Astrocyte of the spinal cord (primary cell): ENCODE measurements around the gene LDAH.

Experiments
- DNase-seq: peaks from one replicate; pipeline ENCODE4 v3.0.0; 2011; ENCODE audit warnings: low read depth, low spot score
- H3K4me3 ChIP-seq: 2 replicates; pipeline ENCODE4 v1.5.1; 2011; ENCODE audit warnings: low read depth, mild to moderate bottlenecking, low read length, moderate library complexity
- in situ Hi-C: cut with HindIII; loops from 2 replicates; pipeline ENCODE4 v1.10.0; 2017; ENCODE audit warnings: low sequenced_read_pairs
- TF ChIP-seq, protein P1 (sequence below): IDR thresholded peaks from 2 replicates; pipeline ENCODE4 v1.5.1; 2012; ENCODE audit warnings: low read depth, mild to moderate bottlenecking, low read length, inconsistent platforms

LDAH gene

DNA sequence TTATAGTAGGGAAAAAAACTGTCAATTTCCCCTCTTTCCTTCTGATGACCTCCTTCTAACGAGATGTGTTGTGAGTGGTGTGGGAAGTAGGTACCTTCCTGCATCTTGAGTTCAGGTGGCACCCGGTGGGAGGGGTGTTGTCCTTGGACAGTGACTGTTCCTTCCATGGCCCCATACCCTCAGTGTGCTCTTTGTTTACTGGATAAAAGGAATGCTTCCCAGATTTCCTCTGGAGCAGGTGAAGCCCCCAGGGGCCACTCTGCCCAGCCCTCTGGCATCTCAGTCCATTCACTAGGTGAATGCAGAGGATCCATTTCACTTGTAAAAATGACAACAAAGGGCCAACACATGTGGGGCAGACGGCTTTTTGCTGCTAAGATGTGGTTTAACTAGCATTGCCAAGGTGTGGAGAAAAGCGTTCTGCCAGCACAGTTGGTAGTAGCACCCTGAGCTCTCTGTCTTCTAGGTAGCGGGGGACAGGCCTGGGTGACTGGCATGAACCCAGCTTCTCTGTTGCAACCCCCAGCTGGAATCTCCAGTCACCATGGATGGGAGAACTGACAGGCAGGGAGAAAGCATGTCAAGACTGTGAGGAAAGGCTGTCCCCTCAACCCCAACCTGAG is 149.1 kb downstream of the LDAH start:
- TF ChIP-seq, protein P1, sequence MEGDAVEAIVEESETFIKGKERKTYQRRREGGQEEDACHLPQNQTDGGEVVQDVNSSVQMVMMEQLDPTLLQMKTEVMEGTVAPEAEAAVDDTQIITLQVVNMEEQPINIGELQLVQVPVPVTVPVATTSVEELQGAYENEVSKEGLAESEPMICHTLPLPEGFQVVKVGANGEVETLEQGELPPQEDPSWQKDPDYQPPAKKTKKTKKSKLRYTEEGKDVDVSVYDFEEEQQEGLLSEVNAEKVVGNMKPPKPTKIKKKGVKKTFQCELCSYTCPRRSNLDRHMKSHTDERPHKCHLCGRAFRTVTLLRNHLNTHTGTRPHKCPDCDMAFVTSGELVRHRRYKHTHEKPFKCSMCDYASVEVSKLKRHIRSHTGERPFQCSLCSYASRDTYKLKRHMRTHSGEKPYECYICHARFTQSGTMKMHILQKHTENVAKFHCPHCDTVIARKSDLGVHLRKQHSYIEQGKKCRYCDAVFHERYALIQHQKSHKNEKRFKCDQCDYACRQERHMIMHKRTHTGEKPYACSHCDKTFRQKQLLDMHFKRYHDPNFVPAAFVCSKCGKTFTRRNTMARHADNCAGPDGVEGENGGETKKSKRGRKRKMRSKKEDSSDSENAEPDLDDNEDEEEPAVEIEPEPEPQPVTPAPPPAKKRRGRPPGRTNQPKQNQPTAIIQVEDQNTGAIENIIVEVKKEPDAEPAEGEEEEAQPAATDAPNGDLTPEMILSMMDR: no peak
- DNase-seq: no peak
- in situ Hi-C loops: no loop called here
- H3K4me3 ChIP-seq: no peak overlapping the region

DNA sequence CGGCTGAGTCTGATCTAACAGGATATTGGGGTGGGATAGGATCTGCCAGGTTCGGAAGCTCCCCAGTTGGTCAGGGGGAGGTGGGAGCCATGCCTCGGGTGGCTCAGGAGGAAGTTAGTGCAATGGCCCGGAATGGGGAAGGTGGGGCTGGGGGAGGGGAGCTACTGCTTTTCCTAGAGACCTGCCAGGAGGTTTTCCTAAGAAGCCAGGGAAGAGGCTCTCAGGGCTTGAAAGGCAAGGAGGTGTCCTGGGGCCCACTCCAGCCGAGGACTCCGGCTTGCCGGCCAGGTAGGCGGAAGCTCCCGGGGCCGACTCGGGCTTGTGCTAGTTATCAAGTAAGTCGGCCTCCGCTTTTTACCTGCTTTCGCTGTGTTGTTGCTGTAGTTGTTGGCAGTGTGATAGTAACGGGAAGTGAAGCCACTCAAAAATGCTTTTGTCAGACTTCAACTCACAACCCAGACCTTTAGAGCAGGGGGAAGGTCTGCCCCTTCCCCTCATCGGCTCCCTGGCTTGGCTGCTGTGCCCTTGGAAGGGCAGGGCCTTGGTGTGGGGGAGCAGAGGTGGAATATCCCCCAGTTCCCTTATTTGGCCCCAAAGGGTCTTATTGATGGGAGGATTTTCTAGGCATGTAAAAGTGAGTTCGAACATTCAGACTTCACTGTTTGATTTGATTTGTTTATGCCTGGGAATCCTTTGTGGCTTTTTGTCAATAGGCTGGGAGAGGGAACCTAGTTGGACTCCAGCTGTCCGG is 150.5 kb downstream of the LDAH start:
- DNase-seq: no peak
- no peak overlapping the region for H3K4me3 ChIP-seq
- in situ Hi-C loops: no loop called here
- TF ChIP-seq, protein P1: no peak

DNA sequence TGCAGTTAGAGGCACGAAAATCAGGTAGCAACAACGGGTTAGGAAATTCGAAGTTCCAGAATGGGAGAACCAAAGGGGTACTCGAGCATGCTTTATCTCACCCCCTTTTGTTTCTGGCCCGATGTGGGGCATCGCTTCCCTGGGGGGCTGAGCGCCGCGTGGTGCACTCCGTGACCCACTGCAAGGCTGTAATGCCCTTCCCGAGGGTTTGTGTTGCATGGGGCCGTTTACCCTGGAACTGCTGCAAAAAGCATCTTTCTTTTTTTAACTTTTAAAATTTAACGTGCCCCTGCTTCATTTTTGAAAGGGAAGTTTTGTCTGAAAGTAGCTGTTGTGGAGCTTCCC is 151.2 kb downstream of the LDAH start:
- H3K4me3 ChIP-seq: no peak overlapping the region
- in situ Hi-C loops: no loop called here
- DNase-seq: no peak
- TF ChIP-seq, protein P1: no peak

- TF ChIP-seq, protein P1: no peak
- in situ Hi-C loops: no loop called here
- no peak overlapping the region for H3K4me3 ChIP-seq
- DNase-seq: no peak
Observed at GRCh38 chr2:20671036-20671735, 151.7 kb downstream of the LDAH start.

GRCh38 chr2:20670315-20671035 is 152.4 kb downstream of the LDAH start:
- in situ Hi-C loops: no loop called here
- TF ChIP-seq, protein P1: no peak
- no peak for DNase-seq
- H3K4me3 ChIP-seq: no peak overlapping the region

- in situ Hi-C loops: no loop called here
- no peak for DNase-seq
- TF ChIP-seq, protein P1: no peak
- H3K4me3 ChIP-seq: no peak overlapping the region
Observed at GRCh38 chr2:20669562-20670314, 153.2 kb downstream of the LDAH start.
